Measurements from ENCODE around the gene ROBO1.

DNA sequence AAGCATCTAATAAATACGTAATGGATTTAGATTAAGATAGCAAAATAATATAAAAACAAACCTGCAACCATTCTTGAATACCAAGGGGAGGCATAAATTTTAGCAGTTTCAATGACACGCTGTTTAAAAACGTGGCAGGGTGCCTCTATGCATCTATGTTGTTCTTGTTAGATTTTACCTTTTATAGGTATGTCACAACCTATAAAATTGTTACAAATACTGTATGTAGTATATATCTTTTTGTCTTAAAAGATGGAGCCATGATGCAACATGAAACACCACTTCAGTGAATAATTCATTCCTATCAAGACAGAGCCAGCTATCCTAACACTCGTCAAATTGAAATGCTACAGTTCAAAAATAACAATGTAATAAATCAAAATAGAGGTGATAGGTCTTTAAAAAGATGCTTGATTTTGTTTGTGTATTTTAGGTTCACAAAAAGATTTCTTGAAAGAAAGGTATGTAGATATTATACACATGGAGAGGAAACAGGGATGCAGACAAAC is 1059.2 kb downstream of the ROBO1 start:
- no peak for TF ChIP-seq POLR2A (IDR thresholded peaks at IDR 0.05)
- TF ChIP-seq, protein P1, sequence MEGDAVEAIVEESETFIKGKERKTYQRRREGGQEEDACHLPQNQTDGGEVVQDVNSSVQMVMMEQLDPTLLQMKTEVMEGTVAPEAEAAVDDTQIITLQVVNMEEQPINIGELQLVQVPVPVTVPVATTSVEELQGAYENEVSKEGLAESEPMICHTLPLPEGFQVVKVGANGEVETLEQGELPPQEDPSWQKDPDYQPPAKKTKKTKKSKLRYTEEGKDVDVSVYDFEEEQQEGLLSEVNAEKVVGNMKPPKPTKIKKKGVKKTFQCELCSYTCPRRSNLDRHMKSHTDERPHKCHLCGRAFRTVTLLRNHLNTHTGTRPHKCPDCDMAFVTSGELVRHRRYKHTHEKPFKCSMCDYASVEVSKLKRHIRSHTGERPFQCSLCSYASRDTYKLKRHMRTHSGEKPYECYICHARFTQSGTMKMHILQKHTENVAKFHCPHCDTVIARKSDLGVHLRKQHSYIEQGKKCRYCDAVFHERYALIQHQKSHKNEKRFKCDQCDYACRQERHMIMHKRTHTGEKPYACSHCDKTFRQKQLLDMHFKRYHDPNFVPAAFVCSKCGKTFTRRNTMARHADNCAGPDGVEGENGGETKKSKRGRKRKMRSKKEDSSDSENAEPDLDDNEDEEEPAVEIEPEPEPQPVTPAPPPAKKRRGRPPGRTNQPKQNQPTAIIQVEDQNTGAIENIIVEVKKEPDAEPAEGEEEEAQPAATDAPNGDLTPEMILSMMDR (IDR thresholded peaks at IDR 0.05): no peak

Data from right lobe of liver (tissue), 4 donors.